Fibroblast of upper back skin (primary cell): ENCODE data around the gene ZFP69B.
A peak's percentile ranks its signal among the peaks of the same experiment; 100 is the strongest.

Experiments
- DNase-seq: peaks from one replicate; pipeline ENCODE4 v3.0.0-alpha.2; 2013

Gene ZFP69B

GRCh38 chr1:40449684-40450494 lies at the start of gene ZFP69B:
ZFP69B (plus strand) TSS chr1:40450476; CDS start chr1:40450962, 486 bp downstream.
- peak; percentile 93 for DNase-seq

- no peak for DNase-seq
Measured at GRCh38 chr1:40401473-40402201, 48.6 kb upstream of the ZFP69B start.

GRCh38 chr1:40404670-40405462 lies 45.4 kb upstream of the ZFP69B start:
- DNase-seq, result peak; percentile 65

GRCh38 chr1:40405812-40406211 lies 44.5 kb upstream of the ZFP69B start:
- DNase-seq, result no peak

GRCh38 chr1:40407453-40407852 lies 42.8 kb upstream of the ZFP69B start:
- no peak for DNase-seq

GRCh38 chr1:40409467-40409866 lies 40.8 kb upstream of the ZFP69B start:
- DNase-seq, result no peak

- DNase-seq, result no peak
Measured at GRCh38 chr1:40411294-40411693, 39.0 kb upstream of the ZFP69B start.

GRCh38 chr1:40411843-40412242 lies 38.4 kb upstream of the ZFP69B start:
- DNase-seq, result no peak

GRCh38 chr1:40413527-40414252 lies 36.6 kb upstream of the ZFP69B start:
- DNase-seq, result no peak

- DNase-seq, result no peak
Measured at GRCh38 chr1:40414331-40414730, 35.9 kb upstream of the ZFP69B start.

- DNase-seq, result no peak
Measured at GRCh38 chr1:40416709-40417108, 33.6 kb upstream of the ZFP69B start.

GRCh38 chr1:40421431-40422384 lies 28.6 kb upstream of the ZFP69B start:
- DNase-seq, result peak; percentile 37

GRCh38 chr1:40422630-40423263 lies 27.5 kb upstream of the ZFP69B start:
- DNase-seq, result no peak

- DNase-seq, result no peak
Measured at GRCh38 chr1:40423264-40423642, 27.0 kb upstream of the ZFP69B start.

- no peak for DNase-seq
Measured at GRCh38 chr1:40423951-40424618, 26.2 kb upstream of the ZFP69B start.

GRCh38 chr1:40425198-40425597 lies 25.1 kb upstream of the ZFP69B start:
- no peak for DNase-seq

- no peak for DNase-seq
Measured at GRCh38 chr1:40431385-40431784, 18.9 kb upstream of the ZFP69B start.

GRCh38 chr1:40432644-40433390 lies 17.5 kb upstream of the ZFP69B start:
- DNase-seq, result peak; percentile 22

- no peak for DNase-seq
Measured at GRCh38 chr1:40435471-40435870, 14.8 kb upstream of the ZFP69B start.

- DNase-seq, result no peak
Measured at GRCh38 chr1:40435876-40436275, 14.4 kb upstream of the ZFP69B start.
